Ureter (tissue), 1 donor: Measurements from ENCODE around the gene ABCA7. TPM values are rescaled to one million over a fixed set of nuclear protein-coding genes. Genes with fewer than 3 reads are reported as not detected.
"Not testable (repeated sequence)": the region's sequence is repeated elsewhere in the genome, so short reads cannot be mapped to it uniquely, and the experiment has no call there.

ENCODE experiments used
- DNase-seq: peaks from one replicate; pipeline ENCODE4 v3.0.0-alpha.2; 2020; ENCODE audit warnings: low spot score
- total RNA-seq: library from RNA; stranded (reverse); gene quantifications from one replicate; pipeline ENCODE4 v1.2.4, GENCODE V29; 2023
- donor health status: DM: yes; HTN: yes; CAD: no.

ABCA7 gene
- total RNA-seq, 1 donor from 2014 or later: 21.4 TPM

DNA sequence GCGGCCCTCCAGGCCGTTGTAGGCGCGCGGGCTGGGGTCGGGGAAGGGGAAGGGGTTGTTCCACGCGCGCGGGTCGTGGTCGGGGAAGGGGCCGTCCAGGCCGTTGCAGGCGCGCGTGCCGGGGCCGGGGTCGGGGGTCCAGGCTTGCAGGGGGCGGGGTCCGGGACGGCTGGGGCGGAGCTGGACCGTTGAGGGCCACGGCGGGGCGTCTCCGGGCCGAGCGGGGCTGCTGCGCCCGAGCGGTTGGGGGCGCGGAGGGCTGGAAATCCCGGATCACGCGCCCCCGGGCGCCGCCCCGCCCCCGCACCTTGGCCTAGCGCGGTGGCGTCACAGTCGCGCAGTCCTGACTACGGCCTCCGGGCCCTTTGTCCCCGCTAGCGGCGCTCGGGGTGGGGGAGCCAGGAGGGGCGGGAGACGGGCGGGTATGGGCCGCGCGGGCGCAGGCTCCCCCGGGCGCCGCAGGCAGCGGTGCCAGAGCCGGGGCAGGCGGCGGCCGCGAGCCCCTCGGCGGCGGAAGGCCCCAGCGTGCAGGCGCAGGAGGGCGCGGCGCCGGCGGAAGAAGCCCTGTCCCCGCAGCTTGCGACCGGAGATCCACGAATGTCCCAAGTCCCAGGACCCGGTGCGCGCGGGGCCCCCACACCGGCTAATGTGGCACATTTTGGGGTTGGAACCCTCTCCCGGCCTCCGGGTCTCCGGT, 64.6 kb downstream of the ABCA7 start:
- peak; percentile 77 for DNase-seq

DNA sequence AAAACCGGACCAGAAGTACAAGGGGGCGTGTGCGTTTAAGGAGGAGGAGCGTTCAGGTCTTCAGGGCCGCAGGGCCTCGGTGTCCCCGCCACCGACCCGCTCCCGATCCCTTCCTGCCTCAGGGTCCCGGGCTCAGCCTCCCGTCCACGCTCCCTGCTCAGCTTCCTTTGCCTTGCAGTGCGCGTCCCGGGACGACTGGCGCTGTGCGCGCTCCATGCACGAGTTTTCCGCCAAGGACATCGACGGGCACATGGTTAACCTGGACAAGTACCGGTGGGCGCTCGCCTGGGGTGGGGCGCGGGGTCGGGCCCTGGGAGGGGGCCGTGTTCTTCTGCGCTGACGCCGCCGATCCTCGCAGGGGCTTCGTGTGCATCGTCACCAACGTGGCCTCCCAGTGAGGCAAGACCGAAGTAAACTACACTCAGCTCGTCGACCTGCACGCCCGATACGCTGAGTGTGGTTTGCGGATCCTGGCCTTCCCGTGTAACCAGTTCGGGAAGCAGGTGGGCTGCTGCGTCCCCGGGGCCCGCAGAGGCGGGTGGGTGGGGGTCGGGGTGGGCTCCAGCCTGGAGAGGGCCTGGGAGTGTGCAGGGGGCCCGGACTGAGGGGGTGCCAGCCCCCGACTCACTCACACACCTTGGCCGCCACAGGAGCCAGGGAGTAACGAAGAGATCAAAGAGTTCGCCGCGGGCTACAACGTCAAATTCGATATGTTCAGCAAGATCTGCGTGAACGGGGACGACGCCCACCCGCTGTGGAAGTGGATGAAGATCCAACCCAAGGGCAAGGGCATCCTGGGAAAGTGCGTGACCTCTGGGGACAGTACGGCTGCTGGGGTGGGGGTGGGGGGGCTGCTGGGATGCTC, 65.3 kb downstream of the ABCA7 start:
- no peak for DNase-seq

DNA sequence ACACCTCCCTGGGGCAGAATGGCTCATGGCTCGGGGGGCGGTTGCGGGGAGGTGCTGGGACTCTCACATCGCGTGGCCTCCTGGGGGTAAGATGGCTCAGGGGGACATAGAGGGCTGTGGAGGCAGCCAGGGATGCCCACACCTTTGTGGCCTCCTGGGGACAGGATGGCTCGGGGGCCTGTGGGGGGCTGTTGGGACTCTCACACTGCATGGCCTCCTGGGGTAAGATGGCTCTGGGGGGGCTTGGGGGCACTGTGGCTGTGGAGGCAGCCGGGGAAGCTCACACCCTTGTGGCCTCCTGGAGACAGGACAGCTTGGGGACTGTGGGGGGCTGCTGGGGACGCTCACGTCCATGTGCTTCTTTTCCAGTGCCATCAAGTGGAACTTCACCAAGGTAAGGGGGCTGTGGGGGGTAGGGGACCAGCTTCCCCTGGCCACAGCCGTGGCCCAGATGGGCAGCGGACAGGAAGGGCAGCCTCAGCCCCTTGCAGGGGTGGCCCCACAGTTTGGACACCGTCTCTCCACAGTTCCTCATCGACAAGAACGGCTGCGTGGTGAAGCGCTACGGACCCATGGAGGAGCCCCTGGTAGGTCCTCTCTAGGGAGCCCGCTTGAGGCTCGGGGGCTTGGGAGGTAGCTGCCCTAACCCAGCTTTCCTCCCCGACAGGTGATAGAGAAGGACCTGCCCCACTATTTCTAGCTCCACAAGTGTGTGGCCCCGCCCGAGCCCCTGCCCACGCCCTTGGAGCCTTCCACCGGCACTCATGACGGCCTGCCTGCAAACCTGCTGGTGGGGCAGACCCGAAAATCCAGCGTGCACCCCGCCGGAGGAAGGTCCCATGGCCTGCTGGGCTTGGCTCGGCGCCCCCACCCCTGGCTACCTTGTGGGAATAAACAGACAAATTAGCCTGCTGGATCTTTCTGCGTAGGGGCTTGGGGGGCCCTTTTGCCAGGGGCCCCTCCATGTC, 66.2 kb downstream of the ABCA7 start:
- no peak for DNase-seq

DNA sequence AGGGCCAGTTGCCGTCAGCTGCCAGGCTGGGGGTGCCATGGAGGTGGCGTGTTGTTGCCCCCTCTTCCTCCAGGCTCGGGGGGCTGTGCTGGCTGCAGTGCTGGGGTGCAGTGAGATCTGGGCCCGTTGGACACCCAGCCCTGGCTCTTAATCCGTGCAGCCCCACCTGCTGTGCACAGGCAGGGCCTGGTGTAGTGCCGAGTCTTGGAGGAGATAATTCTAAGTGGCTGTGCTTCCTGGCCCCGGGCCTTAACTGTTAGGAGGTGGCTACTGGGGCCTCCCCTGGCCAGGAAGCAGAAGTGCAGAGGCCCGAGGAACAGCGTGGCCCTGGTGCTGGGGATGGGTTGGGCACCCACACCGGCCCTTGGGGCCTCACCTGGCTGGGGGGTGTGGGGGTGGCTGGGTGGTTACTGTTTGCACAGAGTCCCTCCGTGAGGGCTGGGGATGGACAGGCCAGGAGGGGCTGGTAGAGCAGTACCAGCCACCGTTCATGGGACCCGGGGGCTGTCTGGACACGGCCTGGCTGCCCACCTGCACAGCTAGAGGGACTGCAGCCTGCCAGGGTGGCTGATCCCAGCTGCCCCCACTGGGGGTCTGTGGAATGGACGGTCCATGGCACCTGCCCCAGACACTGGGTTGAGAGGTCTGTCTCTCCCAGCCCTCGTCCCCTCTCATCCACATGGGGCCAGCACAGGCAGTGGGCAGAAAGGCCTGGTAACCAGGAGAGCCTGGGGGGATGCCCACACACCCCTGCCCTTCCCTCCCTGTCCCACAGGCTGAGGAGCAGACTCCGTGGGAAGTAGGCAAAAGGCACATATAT, 67.1 kb downstream of the ABCA7 start:
- DNase-seq: no peak

DNA sequence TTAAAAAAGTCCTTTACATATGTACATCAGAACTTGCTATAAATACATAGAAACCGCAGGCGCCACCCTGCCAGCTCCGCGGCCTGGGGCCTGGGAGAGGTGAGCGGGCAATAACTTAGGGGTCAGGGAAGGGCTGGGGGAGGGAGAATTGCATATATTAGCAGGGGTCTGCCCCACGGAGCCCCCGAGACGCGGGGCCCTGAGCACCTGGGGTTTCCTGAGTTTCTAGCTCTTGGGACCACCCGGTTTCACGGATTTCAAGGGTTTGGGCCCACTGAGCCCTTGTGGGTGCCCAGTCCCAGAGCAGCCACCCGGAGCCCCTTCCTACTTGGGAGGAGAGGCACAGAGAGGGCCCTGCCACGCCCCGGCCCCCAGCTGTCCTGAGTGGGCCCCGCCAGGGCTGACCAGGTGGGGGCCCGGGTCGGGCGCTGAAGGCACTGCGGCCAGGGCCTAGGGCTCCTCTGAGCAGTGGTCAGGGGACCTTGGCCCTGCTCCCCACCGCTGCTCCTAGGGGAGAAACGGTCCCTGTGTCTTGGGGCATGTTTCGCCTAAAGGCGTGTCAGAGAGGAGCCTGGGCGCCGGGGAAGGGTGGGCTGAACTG, 67.9 kb downstream of the ABCA7 start:
- no peak for DNase-seq

DNA sequence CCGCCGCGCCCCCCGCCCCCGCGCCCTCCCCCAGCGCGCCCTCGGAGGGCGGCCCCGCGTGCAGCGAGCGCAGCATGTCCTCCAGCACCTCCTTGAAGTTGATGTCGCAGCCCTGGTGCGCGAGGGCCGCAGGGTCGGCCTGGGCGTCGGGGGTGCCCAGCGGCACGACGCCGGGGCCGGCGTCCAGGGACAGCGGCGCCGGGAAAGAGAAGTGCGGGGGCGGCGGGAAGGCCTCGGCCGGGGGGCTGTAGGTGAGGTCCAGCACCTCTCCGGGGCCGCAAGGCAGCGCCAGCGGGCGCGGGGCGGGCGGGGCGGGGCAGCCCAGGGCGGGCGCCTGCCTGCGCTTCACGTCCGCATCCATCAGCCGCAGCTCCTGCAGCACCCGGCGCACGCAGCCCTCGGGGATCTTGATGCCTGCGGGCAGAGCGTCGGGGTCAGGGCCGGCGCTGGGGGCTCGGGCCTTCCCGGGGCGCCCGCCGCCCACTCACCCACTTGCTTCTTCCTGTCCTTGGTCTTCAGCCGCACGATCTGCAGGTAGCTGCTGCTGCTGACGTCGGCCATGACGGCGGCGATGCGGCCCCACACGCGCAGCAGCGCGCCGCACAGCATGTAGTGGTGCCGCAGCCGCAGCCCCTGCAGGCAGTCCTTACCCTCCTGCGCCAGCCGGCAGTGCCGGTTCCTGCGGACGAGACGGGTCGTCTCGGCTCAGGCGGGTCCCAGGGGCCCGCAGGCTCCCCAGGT, 68.6 kb downstream of the ABCA7 start:
- DNase-seq: no peak

DNA sequence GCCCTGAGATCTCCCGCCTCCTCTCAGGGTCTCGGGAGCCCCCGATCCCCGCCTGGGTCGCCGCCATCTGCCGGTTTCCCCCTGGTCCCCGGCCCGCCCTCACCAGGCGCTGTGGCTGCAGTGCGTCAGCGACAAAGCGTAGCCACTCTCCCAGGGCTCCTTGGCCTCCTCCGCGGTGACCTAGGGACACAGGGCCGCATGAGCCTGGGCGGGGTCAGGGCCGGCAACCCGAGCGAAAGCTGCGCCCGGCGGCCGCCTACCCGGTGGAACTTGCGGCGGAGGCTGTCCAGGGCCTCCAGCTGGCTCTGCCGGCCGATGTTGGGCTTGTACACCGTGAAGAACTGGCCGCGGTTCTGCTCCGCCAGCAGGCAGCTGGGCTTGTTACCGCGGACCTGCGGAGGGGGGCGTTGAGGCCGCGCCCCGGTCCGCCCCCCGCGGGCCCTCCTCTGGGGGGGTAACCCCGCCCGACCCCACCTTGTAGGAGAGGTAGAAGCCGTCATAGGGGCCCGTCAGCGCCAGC, 69.2 kb downstream of the ABCA7 start:
- no peak for DNase-seq

DNA sequence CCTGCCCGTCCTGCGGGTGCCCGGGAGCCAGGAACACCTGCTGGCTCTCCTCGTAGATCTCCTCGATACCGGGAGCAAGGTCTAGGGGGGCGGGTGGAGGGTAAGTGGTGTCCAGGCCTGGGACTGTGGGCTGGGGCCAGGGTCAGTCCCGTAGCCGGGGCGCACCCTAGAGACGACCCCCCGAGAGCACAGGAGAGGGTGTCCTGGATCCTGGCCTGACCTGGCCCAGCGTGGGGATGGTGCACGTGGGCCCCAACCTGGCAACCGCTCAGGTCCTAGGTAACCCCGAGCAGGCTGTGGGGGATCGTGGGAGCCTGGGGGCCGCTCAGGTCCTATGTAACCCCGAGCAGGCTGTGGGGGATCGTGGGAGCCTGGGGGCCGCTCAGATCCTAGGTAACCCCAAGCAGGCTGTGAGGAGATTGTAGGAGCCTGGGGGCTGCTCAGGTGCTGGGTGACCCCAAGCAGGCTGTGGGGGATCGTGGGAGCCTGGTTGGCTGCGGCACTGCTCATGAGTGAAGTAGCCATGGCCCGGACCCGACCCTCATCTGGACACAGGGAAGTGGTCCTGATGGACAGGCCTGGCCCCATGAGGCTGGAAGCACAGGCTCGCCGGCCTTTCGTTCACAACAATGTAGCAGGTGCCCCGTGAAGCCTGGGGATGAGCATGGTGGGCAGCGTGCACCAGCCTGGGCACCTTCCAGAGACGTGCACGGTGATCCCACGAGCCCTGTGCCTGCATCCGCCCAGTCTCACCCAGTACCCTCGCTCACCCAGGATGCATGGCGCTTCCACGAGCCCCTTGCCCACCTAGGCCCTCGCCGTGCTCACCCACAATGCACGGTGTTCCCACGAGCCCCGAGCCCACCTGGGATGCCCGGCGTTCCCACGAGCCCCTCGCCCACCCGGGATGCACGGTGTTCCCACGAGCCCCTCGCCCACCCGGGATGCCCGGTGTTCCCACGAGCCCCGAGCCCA, 70.1 kb downstream of the ABCA7 start:
- DNase-seq: no peak

DNA sequence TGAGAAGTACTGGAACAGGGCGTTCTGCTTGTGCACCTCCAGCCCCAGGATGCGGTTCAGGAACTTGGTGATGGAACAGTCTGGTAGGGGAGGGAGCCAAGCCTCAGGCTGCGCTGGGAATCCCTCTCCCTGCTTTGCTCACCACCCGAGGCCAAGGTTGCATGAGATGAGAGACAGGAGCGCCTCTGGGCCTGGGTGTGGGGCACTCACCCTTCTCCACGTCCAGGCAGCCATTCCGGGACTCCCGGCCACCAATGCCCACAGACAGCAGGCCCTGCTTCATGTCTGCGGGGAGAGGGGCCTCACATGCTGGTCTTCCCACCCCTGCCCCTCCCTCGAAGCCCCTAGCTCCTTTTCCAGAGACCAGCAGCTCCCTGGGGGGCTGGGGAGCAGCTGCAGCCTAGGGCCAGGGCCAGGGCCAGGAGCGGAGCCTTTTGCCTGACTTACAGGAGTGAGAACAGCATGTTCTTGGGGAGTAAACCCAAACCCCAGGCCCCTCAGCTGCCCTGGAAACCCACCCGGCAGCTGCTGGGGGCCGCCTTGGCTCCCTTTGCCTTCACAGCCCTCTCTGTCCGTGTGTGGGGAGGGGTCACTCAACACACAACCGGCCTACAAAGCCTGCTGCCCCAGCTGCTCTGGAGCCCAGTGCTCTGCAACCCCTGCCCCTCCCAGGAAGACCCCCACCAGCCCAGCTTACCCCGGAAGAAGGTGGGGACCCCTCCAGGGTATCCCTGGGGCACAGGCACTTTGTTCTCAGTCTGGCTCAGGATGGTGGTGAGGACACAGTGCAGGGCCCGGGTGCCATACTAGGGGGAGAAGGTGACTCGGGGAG, 71.1 kb downstream of the ABCA7 start:
- no peak for DNase-seq

DNA sequence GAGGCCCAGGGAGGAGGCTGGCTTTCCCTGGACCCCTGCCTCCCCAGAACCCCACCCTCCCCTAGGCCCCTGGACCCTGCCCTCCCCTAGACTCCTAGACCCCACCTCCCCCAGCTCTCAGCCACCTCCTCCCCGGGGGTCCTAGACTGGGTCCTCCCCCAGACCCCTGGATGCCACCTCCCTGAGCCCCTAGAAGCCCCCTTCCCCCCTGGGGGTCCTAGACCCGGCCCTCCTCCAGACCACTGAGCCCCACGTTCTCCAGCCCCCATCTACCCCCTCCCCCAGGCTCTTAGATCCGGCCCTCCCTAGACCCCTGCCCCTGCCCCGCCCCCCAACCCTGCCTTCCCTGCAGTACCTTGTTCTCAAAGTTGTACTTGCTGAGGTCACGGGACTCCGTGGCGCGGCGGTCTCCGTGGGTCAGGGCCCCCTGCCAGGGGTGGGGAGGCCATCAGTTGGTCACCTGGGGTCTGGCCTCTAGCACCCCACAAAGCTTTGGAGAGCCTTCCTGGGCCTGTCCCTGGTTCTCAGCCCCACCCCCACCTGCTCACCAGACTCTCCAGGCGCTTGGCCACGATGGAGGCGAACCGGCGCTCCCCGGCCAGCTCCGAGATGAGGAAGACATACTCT, 71.8 kb downstream of the ABCA7 start:
- DNase-seq: no peak

DNA sequence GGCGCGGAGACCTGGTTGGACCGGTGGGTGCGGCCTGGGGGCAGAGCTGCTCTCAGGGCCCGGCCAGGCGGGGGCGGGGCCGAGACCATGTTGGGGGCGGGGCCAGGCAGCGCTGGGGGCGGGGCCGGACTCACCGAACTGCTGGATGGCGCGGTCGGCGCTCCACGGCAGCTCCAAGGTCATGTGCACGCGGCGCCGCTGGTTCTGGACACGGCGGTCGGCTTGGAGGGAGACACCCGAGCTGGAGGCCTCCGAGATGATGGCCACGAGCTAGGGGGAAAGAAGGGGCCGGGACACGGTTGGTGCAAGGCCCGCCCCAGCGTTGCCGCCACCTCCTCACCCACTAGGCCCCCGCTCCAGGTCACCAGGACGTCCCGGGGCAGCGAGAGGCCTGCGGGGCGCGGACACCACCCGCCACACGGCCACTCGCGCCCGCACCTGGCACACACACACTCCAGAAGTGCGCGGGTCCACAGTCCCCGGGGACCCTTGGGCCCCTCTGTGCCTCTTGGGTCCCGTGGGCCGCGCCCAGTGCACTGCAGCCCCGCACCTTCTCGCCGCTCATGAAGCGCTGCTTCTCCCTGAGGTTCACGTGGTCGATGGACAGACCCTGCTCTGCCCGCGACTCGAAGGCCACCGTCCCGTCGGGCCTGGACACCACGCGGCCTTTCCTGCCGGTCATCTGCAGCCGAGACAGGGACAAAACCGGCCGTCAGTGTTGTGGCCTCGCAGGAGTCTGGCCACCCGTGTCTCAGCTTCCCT, 72.5 kb downstream of the ABCA7 start:
- DNase-seq: no peak

DNA sequence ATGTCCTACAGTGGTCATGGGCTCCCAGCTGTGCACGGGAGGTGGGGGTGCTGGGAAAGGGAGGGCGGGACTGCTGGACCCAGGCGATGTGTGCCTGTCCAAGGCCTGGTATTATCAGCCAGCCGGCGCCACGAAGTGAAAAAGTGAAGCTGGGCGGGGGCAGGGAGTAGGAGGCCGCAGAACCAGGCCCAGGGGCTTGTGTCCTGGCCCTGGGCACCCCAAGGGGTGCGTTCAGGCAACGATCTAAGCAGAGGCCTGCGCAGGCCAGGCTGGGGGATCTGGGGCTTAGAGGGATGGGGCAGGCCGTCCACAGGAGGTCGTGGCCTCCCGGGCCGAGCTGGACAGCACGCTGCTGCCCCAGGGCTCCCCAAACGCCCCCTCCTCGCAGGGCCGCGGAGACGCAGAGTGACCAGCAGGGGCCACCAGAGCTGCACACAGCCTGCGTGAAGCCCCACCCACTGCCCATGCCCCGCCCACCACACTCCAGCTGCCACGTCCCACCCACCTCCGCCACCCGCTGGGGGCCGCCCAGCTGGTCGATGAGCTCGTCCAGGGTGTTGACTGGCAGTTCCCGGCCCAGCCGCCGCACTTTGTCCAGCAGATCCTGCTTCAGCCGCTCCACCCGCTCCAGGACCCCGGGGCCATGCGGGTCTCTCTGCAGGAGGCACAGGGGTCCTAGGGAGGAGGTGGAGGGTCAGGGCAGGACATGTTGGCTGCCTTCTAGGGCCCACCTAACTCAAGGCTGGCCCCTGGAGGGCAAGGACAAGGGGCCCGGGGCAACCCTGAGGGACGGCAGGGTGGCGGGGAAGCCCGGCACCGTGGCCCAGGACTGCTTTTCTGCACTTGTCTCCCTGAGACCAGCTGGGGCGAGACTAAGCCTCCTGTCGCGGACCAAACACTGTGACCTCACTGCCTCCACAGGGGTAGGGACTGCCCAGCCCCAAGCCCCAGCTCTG, 73.4 kb downstream of the ABCA7 start:
- peak; percentile 95 for DNase-seq

DNA sequence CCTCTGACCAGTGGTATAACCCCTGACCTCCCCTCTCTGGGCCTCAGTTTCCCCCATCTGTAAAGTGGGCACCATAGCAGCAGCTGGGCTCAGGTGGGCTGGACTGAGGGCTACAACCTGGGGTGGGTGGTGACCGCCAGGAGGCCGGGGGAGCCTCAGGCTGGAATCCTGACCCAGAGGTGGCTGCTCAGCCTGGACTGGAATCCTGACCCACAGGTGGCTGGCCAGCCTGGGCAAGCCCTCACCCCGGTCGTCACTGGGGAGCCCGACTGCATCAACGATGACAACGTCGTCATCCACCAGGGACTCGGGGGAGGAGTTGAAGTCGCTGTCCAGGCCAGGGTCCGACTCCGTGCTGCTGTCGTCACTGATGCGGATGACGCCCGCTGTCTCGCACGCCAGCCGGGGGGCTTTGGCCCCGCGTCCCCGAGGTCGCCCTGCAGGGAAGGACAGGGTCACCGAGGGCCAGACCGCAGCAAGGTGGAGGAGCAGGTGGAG, 74.1 kb downstream of the ABCA7 start:
- no peak for DNase-seq

DNA sequence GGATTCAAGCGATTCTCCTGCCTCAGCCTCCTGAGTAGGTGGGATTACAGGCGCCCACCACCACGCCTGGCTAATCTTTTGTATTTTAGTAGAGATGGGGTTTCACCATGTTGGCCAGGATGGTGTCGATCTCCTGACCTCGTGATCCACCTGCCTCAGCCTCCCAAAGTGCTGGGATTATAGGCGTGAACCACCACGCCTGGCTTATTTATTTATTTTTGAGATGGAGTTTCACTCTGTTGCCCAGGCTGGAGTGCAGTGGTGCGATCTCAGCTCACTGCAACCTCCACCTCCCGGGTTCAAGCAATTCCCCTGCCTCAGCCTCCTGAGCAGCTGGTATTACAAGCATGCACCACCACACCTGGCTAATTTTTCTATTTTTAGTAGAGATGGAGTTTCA, 74.8 kb downstream of the ABCA7 start:
- not testable (repeated sequence) for DNase-seq
